NCI-H82 treated with DMSO at 0.1 percent for 48 hours (cell line): ENCODE measurements around the gene PCSK5.
"Not testable (repeated sequence)": the region's sequence is repeated elsewhere in the genome, so short reads cannot be mapped to it uniquely, and the experiment has no call there.

Source experiments
- DNase-seq: peaks from one replicate; lab custom pipeline; 2025; ENCODE audit not compliant: unreplicated experiment; lab: John Stamatoyannopoulos, UW

The PCSK5 gene

DNA sequence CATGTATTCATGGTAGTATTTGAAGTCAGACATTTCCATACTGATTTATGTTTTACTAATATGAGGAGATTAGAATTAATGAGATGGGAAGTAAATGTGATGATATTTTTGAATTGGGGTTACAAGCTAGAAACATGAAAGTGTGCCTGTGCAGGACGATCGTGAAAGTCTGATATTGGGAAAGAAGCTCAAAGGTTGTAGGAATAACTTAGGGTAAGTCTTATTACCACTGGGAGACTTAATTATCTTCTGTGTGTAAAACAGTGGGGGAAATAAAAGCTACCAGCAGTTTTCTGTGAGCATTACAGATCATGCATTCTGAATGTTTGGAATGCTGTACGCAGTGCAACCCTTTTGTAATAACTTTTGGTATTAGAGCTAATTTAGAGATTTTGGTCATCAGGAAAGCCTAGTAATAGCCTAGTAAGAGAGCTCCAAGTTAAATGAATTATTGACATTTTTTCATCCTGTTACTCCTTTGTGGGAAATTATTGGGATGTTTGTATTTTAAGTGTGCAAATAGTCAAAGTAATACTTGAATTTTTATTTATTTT is 153.9 kb downstream of the PCSK5 start:
- no peak for DNase-seq

- no peak for DNase-seq
Observed at GRCh38 chr9:76045221-76045620, 154.7 kb downstream of the PCSK5 start.

DNA sequence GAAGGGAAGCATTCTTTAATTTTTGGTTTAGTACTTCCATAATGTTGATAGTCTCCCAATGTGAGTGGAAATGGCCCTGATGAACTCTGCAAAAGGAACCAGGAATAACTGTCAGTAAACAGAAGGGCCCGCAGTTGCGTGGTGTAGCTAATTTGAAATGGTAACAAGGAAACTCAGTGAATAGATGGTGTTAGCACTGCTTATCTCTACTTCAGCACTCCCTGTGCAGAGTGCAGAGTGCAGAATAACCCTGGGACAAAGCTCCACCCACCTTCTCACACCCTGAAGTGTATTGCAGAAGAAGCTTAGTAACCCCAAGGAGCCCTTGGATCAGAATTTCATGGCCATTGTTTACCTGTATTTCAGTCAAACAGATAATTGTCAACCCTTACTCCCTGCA is 158.9 kb downstream of the PCSK5 start:
- DNase-seq: no peak

DNA sequence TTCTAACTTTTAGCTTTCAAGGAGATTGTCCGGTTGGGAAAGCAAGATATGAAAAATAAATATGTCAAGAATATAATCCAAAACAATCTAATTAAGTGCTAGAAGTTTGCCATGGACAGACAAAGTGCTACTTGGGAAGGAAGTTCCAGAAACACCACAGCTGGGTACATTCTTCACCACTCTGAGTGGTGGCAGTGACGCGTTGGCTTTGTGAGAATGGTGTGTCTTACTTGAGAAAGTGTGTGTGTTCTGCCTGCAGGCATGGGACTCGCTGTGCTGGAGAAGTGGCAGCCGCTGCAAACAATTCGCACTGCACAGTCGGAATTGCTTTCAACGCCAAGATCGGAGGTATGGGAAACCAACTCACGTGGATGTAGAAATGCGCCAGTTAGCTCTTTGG is 177.2 kb downstream of the PCSK5 start:
- DNase-seq: no peak

GRCh38 chr9:76077537-76077936 is 187.1 kb downstream of the PCSK5 start:
- DNase-seq: no peak

DNA sequence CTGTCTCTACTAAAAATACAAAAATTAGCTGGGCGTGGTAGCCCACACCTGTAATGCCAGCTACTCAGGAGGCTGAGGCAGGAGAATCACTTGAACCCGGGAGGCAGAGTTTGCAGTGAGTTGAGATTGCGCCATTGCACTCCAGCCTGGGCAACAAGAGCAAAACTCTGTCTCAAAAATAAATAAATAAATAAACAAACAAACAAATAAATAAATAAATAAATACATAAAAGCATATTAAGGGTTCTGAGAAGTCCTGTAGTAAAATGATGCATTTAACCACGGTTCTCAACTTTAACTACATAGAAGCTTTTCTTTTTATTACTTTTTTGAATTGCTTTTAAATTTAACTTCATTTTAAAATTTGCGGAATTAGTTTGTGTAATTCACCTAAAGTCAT is 190.8 kb downstream of the PCSK5 start:
- DNase-seq: not testable (repeated sequence)

DNA sequence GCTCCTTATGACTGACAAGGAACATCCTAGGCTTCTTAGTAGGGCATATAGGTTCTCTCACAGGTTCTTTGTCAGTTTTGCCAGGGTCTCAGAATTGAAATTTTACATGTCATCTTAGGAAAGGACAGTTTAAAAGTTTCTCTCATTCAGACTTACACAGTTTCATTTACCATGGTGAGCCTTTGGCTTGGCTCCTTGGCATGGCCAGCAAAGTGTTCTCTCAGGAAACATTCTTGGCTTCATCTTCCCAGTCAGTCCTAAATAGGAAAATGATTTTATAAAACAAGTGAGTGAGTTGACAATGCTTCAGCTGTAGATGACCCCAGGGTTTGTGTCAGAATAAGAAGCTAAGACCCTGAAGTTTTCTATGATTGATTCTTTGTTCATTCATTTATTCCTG is 191.6 kb downstream of the PCSK5 start:
- no peak for DNase-seq

- no peak for DNase-seq
Observed at GRCh38 chr9:76085596-76085995, 195.1 kb downstream of the PCSK5 start.

- DNase-seq: no peak
Observed at GRCh38 chr9:76086539-76086938, 196.1 kb downstream of the PCSK5 start.

- DNase-seq: no peak
Observed at GRCh38 chr9:76087976-76088375, 197.5 kb downstream of the PCSK5 start.

DNA sequence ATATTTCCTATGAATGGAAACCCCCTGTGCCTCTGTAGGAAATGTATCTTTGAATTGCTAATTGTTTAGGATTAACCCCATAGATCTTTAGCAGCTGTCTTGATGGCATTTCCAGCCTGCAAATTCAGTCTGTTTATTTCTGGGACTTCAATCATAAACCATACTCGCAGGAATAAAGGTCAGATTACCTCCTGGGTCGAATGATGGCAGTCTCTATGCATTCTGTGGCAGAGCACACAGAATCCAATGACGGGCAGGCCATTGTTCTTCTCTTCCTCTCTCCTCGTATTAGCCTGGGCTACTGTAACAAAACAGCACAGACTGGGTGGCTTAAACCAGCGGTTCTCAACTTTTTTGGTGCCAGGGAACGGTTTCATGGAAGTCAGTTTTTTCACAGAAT is 199.9 kb downstream of the PCSK5 start:
- no peak for DNase-seq

GRCh38 chr9:76090909-76091308 is 200.4 kb downstream of the PCSK5 start:
- DNase-seq: no peak

GRCh38 chr9:76092572-76092971 is 202.1 kb downstream of the PCSK5 start:
- no peak for DNase-seq

DNA sequence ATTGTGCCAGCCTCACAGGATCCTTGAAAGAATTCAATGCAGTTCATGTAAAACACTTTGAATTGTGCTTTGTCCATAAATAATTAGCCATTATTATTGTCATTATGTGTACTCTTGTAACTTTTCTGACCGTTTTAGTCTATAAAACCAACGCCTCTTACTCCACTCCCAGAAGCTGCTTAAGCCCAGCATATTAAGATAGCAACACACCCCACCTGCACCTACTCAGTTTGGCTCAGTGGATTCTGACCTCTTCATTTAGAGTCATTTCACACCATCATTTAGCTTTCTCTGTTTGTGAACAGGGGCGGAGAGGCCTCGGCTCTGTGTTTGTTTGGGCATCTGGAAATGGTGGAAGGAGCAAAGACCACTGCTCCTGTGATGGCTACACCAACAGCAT is 205.1 kb downstream of the PCSK5 start:
- no peak for DNase-seq

DNA sequence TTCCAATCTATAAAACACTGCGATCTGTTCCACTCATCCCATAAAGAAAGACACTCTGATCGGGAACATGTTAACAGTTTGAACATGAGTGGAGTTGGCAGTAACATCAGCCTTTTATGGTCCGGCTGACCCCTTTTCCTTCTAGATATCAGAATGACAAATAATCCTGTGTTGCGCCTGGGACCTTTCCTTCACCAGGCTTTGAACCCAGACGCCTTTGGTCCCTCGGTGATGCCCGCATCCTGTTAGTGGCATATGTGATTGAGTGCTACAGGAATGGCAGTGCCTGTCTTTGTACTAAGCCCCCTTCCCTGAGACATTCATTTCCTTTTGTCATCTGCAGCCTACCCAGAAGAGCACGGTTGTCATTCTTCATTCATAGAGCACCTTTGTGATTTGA is 209.0 kb downstream of the PCSK5 start:
- DNase-seq: no peak

GRCh38 chr9:76101075-76101474 is 210.6 kb downstream of the PCSK5 start:
- DNase-seq: no peak

DNA sequence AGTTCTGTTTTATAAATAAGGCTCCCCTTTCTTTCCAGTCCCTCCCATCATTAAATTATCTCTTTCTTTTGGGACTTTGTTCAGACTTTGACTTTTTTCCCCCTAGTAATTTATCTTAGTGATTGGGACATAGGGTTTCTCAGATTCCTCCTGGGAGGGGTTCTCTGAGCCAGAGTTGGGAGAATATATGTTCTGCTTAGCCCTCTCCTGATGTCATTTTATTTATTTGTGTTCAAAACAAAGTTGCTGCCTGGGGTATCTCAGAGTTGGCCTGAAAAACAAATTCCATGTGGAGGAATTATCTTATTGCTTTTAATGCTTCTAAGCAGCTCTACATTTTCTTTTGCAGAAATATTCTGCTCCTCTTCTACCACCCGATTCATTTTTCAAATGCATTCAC is 211.0 kb downstream of the PCSK5 start:
- DNase-seq: no peak

DNA sequence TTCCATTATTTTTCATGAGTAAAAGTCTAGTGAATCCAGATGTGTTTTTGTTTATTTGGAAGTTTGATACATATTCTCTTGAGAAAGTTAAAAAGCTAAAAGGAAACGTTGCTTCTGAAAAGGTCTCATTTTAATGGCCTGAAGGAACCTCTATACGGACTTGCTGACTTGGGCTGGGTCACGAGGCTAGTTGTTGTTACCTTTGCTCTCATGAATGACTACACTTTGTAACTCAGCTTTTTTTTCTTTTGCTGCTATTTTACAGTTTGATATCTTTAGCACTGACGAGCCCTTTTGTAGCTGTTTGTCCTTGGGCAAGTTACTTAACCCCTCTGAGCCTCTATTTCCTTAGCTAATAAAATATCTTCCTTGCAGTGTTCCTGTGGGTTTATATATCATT is 211.5 kb downstream of the PCSK5 start:
- DNase-seq: no peak

- peak; percentile 16 for DNase-seq
Observed at GRCh38 chr9:76103531-76104315, 213.2 kb downstream of the PCSK5 start.

DNA sequence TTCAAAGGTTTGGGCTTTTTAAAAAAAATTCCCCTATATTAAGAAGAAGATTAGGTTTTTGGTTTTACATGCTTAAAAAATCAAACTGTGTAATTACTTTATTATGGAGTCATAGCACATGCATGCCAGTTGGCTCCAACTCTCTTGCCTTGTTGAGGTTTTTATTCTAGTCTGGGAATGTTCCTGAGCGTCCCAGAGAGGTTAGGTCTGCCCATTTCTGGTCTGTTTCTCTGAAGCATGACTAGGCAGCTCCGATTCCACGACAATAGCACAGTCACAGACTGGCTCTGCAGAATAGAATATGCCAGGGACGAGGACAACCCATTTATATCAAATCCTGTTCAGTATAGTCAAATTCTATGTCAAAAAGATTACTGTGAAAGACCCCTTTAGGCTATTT is 217.0 kb downstream of the PCSK5 start:
- DNase-seq: no peak

GRCh38 chr9:76109953-76110352 is 219.5 kb downstream of the PCSK5 start:
- no peak for DNase-seq

DNA sequence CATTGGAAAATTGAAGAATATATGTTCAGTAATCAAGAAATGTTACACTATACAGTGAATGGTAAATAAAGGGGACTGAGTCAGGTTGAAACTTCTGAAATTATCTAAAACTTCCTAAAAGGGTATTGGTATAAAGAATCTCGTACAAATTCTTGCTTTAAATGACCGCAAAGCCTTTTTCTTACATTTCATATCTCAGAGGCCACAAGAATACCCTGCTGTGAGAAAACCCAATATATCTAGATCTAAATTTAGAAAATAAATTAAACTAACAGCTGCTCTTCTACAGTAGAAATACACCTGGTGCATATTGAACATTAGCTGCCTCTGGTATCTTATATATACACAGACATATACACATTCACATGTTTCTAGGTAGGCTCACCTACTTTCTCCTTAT is 221.7 kb downstream of the PCSK5 start:
- no peak for DNase-seq

- no peak for DNase-seq
Observed at GRCh38 chr9:76114144-76114543, 223.7 kb downstream of the PCSK5 start.
